Measurements from ENCODE around the gene SLC16A14.

DNA sequence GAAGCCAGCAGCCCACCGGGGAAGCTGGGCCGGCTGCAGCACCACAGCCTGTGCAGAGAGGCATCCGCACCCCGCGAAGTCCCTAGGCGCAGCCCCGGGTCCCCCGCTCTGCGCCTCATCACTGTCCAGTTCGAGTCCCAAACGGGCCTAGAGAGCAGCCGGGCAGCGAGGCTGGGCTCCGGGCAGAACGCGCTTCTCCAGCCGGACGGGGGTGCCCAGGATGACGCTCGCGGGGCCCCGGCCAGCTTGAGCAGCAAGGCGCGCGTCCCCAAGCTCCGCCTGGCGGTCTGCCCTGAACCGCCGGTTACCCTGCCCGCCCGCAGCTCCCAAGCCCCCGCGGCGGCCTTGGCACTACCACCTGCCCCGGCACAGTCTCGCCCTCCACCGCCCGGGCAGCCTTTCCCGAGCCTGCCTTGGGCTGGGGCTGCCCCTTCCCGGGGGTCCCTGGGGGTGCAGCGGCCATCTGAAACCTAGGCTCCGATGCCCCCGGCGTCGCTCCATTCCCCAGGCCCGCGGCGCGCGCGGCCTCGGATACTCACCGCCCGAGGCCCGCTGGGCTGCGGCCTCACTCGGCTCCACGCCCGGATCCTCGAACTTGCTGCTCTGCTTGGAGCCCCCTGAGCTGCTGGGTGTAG, 591 bp downstream of the SLC16A14 start:
- TF ChIP-seq CTCF (conservative IDR thresholded peaks at IDR 0.05; ENCODE audit: low read depth in 2 of 2) (peak in 1 of 2 experiments; percentile 20; a peak in 3 of 4 replicates), CREB1 (CRISPR knock-in tag; IDR thresholded peaks at IDR 0.05; ENCODE audit: low read depth) (peak; percentile 50), POLR2AphosphoS5 (IDR thresholded peaks at IDR 0.05; ENCODE audit: low read depth) (no peak), EZH2 (IDR thresholded peaks at IDR 0.05; ENCODE audit: low read depth, unreplicated experiment) (peak; percentile 24), REST (IDR thresholded peaks at IDR 0.05; ENCODE audit: unreplicated experiment) (no peak), EZH2phosphoT487 (IDR thresholded peaks at IDR 0.05; ENCODE audit: unreplicated experiment) (no peak), STAT1 (IDR thresholded peaks at IDR 0.05; ENCODE audit: unreplicated experiment) (no peak), NANOG (IDR thresholded peaks at IDR 0.05; ENCODE audit: borderline replicate concordance) (no peak), JUNB (IDR thresholded peaks at IDR 0.05; ENCODE audit: unreplicated experiment) (no peak)
- TF ChIP-seq, protein P1, sequence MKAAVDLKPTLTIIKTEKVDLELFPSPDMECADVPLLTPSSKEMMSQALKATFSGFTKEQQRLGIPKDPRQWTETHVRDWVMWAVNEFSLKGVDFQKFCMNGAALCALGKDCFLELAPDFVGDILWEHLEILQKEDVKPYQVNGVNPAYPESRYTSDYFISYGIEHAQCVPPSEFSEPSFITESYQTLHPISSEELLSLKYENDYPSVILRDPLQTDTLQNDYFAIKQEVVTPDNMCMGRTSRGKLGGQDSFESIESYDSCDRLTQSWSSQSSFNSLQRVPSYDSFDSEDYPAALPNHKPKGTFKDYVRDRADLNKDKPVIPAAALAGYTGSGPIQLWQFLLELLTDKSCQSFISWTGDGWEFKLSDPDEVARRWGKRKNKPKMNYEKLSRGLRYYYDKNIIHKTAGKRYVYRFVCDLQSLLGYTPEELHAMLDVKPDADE (IDR thresholded peaks at IDR 0.05), result no peak
